OCI-LY3 (cell line): ENCODE results near the gene ZNF407.
A peak's percentile ranks its signal among the peaks of the same experiment; 100 is the strongest.

Experiments used
- H2AFZ ChIP-seq: fragments of 200-600, 300-600 bp; shearing (Covaris generic); 2 replicates; pipeline ENCODE4 v1.6.0; 2014; ENCODE audit warnings: antibody characterized with exemption, low read depth, low read length
- H3K27ac ChIP-seq: fragments of 200-600, 300-600 bp; sonication (generic); 2 replicates; pipeline ENCODE4 v1.5.1; 2014; ENCODE audit warnings: mild to moderate bottlenecking, low read length, moderate library complexity, mixed read lengths
- H3K27me3 ChIP-seq: fragments of 200-600, 300-600 bp; sonication (generic); 2 replicates; pipeline ENCODE4 v1.6.1; 2014; ENCODE audit warnings: low read depth, low read length, mixed read lengths
- H3K36me3 ChIP-seq: fragments of 200-600, 300-600 bp; sonication (generic); replicated peaks from 2 replicates; pipeline ENCODE3; 2014; ENCODE audit warnings: low read depth, low read length, mixed read lengths
- H3K4me1 ChIP-seq: fragments of 300-600, 200-600 bp; sonication (generic); 2 replicates; pipeline ENCODE4 v1.6.1; 2014; ENCODE audit warnings: low read length, mixed read lengths
- H3K4me2 ChIP-seq: fragments of 200-600, 300-600 bp; sonication (generic); 2 replicates; pipeline ENCODE4 v1.6.1; 2014; ENCODE audit warnings: low read length, mixed read lengths
- H3K4me3 ChIP-seq: fragments of 300-600, 200-600 bp; sonication (generic); 2 replicates; pipeline ENCODE4 v1.5.1; 2014; ENCODE audit warnings: antibody characterized with exemption, mild to moderate bottlenecking, low read length, moderate library complexity
- H3K79me2 ChIP-seq: fragments of 300-600, 200-600 bp; shearing (Covaris generic); 2 replicates; pipeline ENCODE4 v1.6.1; 2014; ENCODE audit warnings: mild to moderate bottlenecking, low read length, mixed read lengths
- H3K9ac ChIP-seq: fragments of 300-600, 200-600 bp; shearing (Covaris generic); 2 replicates; pipeline ENCODE4 v1.6.0; 2014; ENCODE audit warnings: mild to moderate bottlenecking, low read length, moderate library complexity
- H3K9me3 ChIP-seq: fragments of 200-600, 300-600 bp; shearing (Covaris generic); 2 replicates; pipeline ENCODE4 v1.6.1; 2014; ENCODE audit warnings: low read length, mixed read lengths; ENCODE audit not compliant: insufficient read depth
- H4K20me1 ChIP-seq: fragments of 200-600, 300-600 bp; sonication (generic); 2 replicates; pipeline ENCODE4 v1.6.1; 2016; ENCODE audit warnings: low read length, mixed read lengths; ENCODE audit not compliant: insufficient read depth
- CTCF ChIP-seq: fragments of 200-600, 300-600 bp; sonication (generic); IDR thresholded peaks from 2 replicates; pipeline ENCODE4 v1.5.1; 2014; ENCODE audit warnings: antibody characterized with exemption, low read length, low read depth
- EZH2phosphoT487 ChIP-seq: fragments of 200-600 bp; shearing (Covaris generic); IDR thresholded peaks from 2 replicates; pipeline ENCODE4 v1.6.1; 2018; ENCODE audit warnings: antibody characterized with exemption, mixed run types, low read depth

ZNF407 gene

GRCh38 chr18:74597662-74598349, at the start of gene ZNF407:
Gene ZNF407 (plus strand): TSS chr18:74597870. CDS start chr18:74631020, 33,150 bp downstream.
- Histone ChIP-seq H3K36me3 (peaks cover 32% of the 10 kb centered on the region), H3K9me3 (no peaks in the 10 kb centered on the region; the same call in 1 of the 2 replicates), H3K4me3 (peak within 1 kb of the TSS; percentile 79), H3K27ac (peak within 1 kb of the TSS; percentile 71), H3K9ac (peak within 1 kb of the TSS; percentile 87), H4K20me1 (no peaks in the 10 kb centered on the region), H3K27me3 (no peaks in the 10 kb centered on the region), H3K4me2 (peak within 1 kb of the TSS; percentile 80), H3K79me2 (peaks cover 71% of the 10 kb centered on the region), H2AFZ (peak within 1 kb of the TSS; percentile 91), H3K4me1 (peaks cover 22% of the 10 kb centered on the region)
- TF ChIP-seq CTCF = no peak; the same call in 1 of the 2 replicates
- no peak for TF ChIP-seq EZH2phosphoT487

- no peaks in the 10 kb centered on the region for H3K4me1 ChIP-seq
- H3K27me3 ChIP-seq = peaks cover 19% of the 10 kb centered on the region
- H3K27ac ChIP-seq = no peak overlapping the region
- H3K79me2 ChIP-seq = no peaks in the 10 kb centered on the region
- peaks cover 10% of the 10 kb centered on the region; the same call in 1 of the 2 replicates for H3K9me3 ChIP-seq
- H3K36me3 ChIP-seq = no peaks in the 10 kb centered on the region
- no peak overlapping the region for H3K9ac ChIP-seq
- H4K20me1 ChIP-seq = no peaks in the 10 kb centered on the region
- H3K4me3 ChIP-seq = no peak overlapping the region
- no peak overlapping the region for H2AFZ ChIP-seq
- TF ChIP-seq EZH2phosphoT487 (no peak), CTCF (no peak)
- no peak overlapping the region for H3K4me2 ChIP-seq
Measured at GRCh38 chr18:74549591-74550104, 48.0 kb upstream of the ZNF407 start.

GRCh38 chr18:74550886-74551285, 46.8 kb upstream of the ZNF407 start:
- Histone ChIP-seq H3K4me3 (no peak overlapping the region), H3K9me3 (peaks cover 10% of the 10 kb centered on the region; the same call in 1 of the 2 replicates), H3K27me3 (peaks cover 29% of the 10 kb centered on the region), H3K36me3 (no peaks in the 10 kb centered on the region), H3K79me2 (no peaks in the 10 kb centered on the region), H3K27ac (no peak overlapping the region), H3K4me1 (no peaks in the 10 kb centered on the region), H4K20me1 (no peaks in the 10 kb centered on the region), H3K4me2 (no peak overlapping the region), H2AFZ (no peak overlapping the region), H3K9ac (no peak overlapping the region)
- TF ChIP-seq EZH2phosphoT487 (no peak), CTCF (no peak)

- Histone ChIP-seq H3K4me1 (no peaks in the 10 kb centered on the region), H2AFZ (0 out of 2 replicates have a peak overlapping the region, but pooled peaks have one; percentile 2), H3K4me3 (no peak overlapping the region), H3K36me3 (no peaks in the 10 kb centered on the region), H3K79me2 (no peaks in the 10 kb centered on the region), H4K20me1 (no peaks in the 10 kb centered on the region), H3K27ac (no peak overlapping the region), H3K9me3 (peaks cover 10% of the 10 kb centered on the region; the same call in 1 of the 2 replicates), H3K9ac (no peak overlapping the region), H3K4me2 (no peak overlapping the region), H3K27me3 (peaks cover 35% of the 10 kb centered on the region)
- TF ChIP-seq CTCF (no peak), EZH2phosphoT487 (no peak)
Measured at GRCh38 chr18:74551452-74551851, 46.2 kb upstream of the ZNF407 start.
